GM12875 (cell line): ENCODE measurements around the gene HOXA7.

Experiments used
- H3K4me3 ChIP-seq: one replicate; pipeline ENCODE4 v1.5.1; 2011; ENCODE audit warnings: low read depth, low read length, control low read depth
- TF ChIP-seq, protein P1 (sequence below): IDR thresholded peaks from 2 replicates; pipeline ENCODE4 v1.5.1; 2011; ENCODE audit warnings: low read depth, mild to moderate bottlenecking, control low read depth, inconsistent platforms, low read length, moderate library complexity, borderline replicate concordance; ENCODE audit not compliant: insufficient read depth

HOXA7 gene

DNA sequence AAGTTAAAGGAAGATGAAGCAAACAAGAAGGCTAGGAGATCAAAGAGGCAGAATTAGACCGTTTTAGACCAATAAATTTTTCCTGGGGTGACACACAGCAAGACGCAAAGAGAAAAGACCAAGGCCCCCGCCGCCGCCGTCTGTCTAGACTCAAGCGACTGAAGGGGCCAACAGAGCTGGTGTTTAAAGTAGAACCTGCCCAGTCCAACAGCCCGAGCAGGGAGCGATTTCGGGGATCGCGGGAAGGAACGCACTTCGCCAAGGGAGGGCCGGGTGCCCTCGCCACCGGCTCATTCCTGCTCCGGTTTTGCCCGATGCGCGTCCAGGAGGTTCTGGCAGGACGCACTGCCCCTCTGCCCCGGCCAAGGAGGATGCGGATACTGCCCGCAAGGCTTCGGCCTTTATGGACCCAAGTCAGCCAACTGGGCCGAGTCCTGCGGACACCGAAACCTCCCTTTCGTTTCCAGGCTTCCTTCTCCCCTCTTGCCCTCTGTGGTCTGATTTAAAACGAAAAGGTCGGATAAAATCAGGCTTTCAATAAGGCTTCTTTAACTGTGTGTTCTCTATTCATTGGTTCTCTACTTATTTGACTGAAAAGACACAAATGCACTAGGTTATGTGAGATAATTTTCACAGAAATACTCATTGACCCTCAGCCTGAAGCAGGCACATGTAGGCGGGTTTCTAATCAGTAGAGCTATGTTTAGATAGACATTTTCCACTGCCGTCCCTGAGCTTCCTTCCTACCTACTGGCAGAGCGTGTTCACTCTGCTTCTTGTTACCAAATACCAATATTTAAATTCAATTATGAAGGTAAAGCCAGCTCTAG is 2.2 kb upstream of the HOXA7 start:
- TF ChIP-seq, protein P1, sequence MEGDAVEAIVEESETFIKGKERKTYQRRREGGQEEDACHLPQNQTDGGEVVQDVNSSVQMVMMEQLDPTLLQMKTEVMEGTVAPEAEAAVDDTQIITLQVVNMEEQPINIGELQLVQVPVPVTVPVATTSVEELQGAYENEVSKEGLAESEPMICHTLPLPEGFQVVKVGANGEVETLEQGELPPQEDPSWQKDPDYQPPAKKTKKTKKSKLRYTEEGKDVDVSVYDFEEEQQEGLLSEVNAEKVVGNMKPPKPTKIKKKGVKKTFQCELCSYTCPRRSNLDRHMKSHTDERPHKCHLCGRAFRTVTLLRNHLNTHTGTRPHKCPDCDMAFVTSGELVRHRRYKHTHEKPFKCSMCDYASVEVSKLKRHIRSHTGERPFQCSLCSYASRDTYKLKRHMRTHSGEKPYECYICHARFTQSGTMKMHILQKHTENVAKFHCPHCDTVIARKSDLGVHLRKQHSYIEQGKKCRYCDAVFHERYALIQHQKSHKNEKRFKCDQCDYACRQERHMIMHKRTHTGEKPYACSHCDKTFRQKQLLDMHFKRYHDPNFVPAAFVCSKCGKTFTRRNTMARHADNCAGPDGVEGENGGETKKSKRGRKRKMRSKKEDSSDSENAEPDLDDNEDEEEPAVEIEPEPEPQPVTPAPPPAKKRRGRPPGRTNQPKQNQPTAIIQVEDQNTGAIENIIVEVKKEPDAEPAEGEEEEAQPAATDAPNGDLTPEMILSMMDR = no peak

DNA sequence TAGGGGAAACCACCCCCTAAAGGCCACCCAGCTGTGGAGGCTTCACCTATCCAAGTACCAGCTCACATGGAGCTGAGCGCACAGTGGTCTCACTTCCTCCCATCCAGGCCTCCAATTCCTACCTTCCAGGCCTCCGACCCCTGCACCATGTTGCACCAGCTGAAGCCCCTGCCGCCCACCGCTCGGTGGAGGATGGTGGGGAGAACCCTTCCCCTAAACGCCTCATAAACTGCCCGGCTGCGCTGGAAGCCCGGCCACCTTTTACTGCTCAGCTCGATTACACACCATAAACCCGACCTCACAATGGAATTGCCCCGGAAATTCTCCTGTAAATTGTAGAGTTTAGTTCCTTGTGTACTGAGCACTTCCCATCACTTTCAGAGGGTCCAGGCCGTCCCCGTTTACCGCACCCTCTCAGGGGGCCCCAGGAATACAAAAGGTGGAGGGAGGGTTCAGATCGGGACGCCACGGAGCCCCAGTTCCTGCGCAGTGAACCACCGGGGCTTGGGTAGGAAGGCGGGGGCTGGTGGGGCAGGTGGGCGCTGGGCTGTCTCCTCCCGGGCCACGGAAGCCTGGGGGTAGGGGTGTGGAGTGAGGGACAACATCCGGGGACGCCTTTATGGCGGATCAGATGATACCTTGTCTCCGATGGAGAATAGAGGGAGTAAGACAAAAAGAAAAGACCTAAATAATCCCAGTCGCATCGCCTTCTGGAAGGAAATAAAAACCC is 1.4 kb upstream of the HOXA7 start:
- H3K4me3 ChIP-seq = no peak overlapping the region
- TF ChIP-seq, protein P1 = no peak

More for the DNA sequence above, 2.2 kb upstream of the HOXA7 start:
- no peak overlapping the region for H3K4me3 ChIP-seq

DNA sequence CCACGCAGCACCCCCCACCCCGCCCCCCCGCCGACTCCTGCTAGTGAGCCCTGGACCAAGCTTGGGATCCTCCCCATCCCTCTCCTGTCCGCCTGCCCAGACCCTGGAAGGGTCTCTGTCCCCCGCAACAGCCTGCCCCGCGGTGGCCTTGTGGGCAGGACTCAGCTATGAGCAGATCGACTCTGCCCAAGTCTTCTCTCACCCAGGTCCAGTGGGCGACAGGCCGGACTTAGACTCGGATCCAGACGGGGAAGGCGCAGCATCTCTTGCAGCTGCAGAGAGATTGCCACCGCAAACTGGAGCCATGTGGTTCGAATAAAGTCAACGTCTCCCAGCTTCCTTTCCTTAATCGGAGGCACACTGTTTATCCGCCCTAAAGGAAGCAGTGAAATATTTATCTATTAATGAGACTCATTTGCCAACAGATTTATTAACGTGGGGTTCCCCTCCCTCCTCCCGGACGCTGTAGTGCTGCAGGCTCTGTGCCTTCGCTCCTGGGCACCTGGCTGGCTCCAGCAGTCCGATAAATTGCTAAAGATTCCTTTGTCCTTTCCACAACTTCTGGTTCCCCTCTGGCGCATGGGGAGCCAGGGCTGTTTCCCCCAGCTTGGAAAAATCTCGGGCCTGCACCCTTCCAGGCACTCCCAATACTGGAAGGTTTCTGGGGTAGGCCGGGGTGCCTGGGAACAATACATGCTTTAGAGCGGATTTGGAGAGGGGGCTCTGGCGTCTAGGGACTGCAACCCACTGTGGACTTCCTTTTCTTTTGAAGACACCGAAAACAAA is 634 bp upstream of the HOXA7 start:
- TF ChIP-seq, protein P1 = no peak
- no peak overlapping the region for H3K4me3 ChIP-seq

DNA sequence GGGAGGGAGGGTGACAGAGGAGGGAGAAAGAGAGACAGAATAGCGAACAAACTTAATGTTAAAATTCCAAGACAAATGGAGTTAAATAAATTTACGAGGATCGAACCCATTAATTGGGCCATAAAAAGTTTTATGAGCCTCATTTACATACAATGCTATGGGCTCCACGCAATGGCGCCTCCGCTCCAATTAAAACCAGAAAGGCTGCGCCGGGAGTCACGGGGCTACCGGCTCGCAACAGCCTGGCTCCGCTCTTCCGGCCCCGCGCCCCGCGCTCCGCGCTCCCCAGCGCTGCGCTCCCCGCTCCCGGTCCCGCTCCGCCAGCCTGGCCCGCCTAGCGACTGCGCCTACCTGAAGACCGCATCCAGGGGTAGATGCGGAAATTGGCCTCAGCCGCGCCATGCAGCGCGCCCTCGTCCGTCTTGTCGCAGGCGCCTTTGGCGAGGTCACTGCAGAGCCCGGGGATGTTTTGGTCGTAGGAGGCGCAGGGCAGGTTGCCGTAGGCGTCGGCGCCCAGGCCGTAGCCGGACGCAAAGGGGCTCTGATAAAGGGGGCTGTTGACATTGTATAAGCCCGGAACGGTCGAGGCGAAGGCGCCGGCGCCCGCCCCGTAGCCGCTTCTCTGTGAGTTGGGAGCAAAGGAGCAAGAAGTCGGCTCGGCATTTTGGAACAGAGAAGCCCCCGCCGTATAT is 513 bp downstream of the HOXA7 start:
- no peak overlapping the region for H3K4me3 ChIP-seq
- TF ChIP-seq, protein P1 = no peak

DNA sequence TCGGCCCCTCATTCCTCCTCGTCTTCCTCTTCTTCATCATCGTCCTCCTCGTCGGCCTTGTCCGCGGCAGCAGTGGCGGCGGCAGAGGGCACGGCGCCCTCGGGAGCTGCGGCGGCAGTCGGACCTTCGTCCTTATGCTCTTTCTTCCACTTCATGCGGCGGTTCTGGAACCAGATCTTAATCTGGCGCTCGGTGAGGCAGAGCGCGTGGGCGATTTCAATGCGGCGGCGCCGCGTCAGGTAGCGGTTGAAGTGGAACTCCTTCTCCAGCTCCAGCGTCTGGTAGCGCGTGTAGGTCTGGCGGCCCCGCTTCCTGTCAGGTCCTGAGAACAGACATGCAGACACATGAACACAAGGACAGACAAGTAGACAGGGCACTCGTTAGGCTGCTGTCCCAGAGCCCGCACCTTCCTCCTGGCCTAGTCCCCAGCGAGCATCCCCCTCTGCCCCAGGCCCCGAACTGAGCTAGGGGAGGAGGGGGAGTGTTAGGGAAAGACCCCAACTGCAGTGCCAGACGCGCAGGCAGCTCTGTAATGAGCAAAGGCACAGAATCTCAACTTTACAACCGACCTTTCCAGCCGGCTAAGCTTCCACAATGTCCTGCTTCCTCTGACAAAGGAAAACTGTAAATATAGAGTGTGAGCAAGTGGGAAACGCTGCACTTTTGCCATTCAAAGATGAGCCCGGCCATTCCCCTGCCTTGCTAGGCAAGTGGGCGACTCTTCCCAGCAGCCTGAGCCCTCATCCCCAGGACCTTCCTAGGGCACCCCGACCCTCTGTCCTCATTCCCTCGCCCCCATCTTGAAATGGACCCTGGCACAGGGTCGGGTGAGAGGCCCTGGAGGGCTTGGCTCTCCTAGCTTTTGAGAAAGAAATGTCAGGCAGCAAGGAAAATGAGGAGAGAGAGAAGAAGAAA is 1.3 kb downstream of the HOXA7 start:
- TF ChIP-seq, protein P1 = no peak
- no peak overlapping the region for H3K4me3 ChIP-seq

DNA sequence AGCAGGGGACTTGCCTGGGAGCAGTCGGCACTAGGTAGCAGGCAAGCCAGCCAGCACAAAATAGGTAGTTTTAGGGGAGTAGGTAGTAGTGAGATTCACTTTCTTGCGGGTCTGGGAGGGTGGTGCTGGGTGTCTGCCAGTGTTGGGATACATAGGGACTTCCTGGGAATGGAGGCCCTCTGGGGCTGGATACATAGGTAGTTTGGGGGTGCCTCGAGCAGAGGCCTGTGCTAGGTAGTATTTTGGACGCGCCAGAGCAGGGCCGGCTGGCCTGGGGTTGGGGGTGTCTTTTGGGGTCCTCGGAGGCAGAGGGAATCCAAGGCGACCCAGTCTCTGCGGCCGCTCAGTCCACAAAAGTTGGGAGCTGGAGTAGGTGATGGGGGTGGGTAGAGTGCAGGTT is 2.1 kb downstream of the HOXA7 start:
- TF ChIP-seq, protein P1 = no peak
- no peak overlapping the region for H3K4me3 ChIP-seq
